ENCODE measurements around the gene VTI1B.
"Not testable (repeated sequence)": the region's sequence is repeated elsewhere in the genome, so short reads cannot be mapped to it uniquely, and the experiment has no call there.

VTI1B gene

GRCh38 chr14:67633451-67634147 lies 40.8 kb downstream of the VTI1B start:
- DNase-seq (ENCODE audit: low read depth in 3 of 3, low spot score in 1 of 3) = no peak

GRCh38 chr14:67630938-67631337 lies 43.5 kb downstream of the VTI1B start:
- DNase-seq (ENCODE audit: low read depth in 3 of 3, low spot score in 1 of 3) = no peak

GRCh38 chr14:67630186-67630585 lies 44.2 kb downstream of the VTI1B start:
- no peak for DNase-seq (ENCODE audit: low read depth in 3 of 3, low spot score in 1 of 3)

GRCh38 chr14:67627519-67627918 lies 46.9 kb downstream of the VTI1B start:
- no peak for DNase-seq (ENCODE audit: low read depth in 3 of 3, low spot score in 1 of 3)

GRCh38 chr14:67626131-67626530 lies 48.3 kb downstream of the VTI1B start:
- not testable (repeated sequence) for DNase-seq (ENCODE audit: low read depth in 3 of 3, low spot score in 1 of 3)

- DNase-seq (ENCODE audit: low read depth in 3 of 3, low spot score in 1 of 3) = no peak
Measured at GRCh38 chr14:67623114-67623513, 51.3 kb downstream of the VTI1B start.

- no peak for DNase-seq (ENCODE audit: low read depth in 3 of 3, low spot score in 1 of 3)
Measured at GRCh38 chr14:67622675-67623074, 51.8 kb downstream of the VTI1B start.

GRCh38 chr14:67620217-67620785 lies 54.1 kb downstream of the VTI1B start:
- no peak for DNase-seq (ENCODE audit: low read depth in 3 of 3, low spot score in 1 of 3)

- DNase-seq (ENCODE audit: low read depth in 3 of 3, low spot score in 1 of 3) = peak; percentile 86 to 96 (median 93)
Measured at GRCh38 chr14:67619446-67620216, 54.8 kb downstream of the VTI1B start, which contains the start of gene ARG2. TSS of gene ARG2 (plus strand) at chr14:67619920. CDS start at chr14:67619978, 58 bp downstream.

GRCh38 chr14:67618617-67619063 lies 55.8 kb downstream of the VTI1B start:
- no peak for DNase-seq (ENCODE audit: low read depth in 3 of 3, low spot score in 1 of 3)

GRCh38 chr14:67610491-67610890 lies 63.9 kb downstream of the VTI1B start:
- no peak for DNase-seq (ENCODE audit: low read depth in 3 of 3, low spot score in 1 of 3)

- DNase-seq (ENCODE audit: low read depth in 3 of 3, low spot score in 1 of 3) = no peak
Measured at GRCh38 chr14:67609642-67610310, 64.7 kb downstream of the VTI1B start.

GRCh38 chr14:67607646-67608045 lies 66.8 kb downstream of the VTI1B start:
- no peak for DNase-seq (ENCODE audit: low read depth in 3 of 3, low spot score in 1 of 3)

GRCh38 chr14:67602995-67603545 lies 71.4 kb downstream of the VTI1B start:
- no peak for DNase-seq (ENCODE audit: low read depth in 3 of 3, low spot score in 1 of 3)

GRCh38 chr14:67602076-67602475 lies 72.4 kb downstream of the VTI1B start:
- DNase-seq (ENCODE audit: low read depth in 3 of 3, low spot score in 1 of 3) = no peak

GRCh38 chr14:67600562-67600974 lies 73.9 kb downstream of the VTI1B start:
- DNase-seq (ENCODE audit: low read depth in 3 of 3, low spot score in 1 of 3) = not testable (repeated sequence)

GRCh38 chr14:67599698-67600561 lies 74.5 kb downstream of the VTI1B start, which contains the start of gene PIGH:
TSS of gene PIGH (minus strand) at chr14:67600268. CDS start at chr14:67600203, 65 bp downstream.
- peak; percentile 73 to 93 (median 87) for DNase-seq (ENCODE audit: low read depth in 3 of 3, low spot score in 1 of 3)
